GM12878 (cell line): ENCODE measurements around the gene ADGRL2. TPM values are rescaled to one million over a fixed set of nuclear protein-coding genes. Genes with fewer than 3 reads are reported as not detected.

Experiments
- ATAC-seq: fragments of 200-7000 bp; cut with Tn5 transposase; 3 replicates; pipeline ENCODE4 v1.9.1; 2020; ENCODE audit warnings: mild to moderate bottlenecking, moderate library complexity
- BruUV-seq: library from RNA; stranded (reverse); fragments of 400-500 nt; replicated peaks from 2 replicates; lab custom pipeline; 2021; lab: Mats Ljungman, UMichigan
- CTCF ChIA-PET: fragments of 300-600 bp; sonication (Branson Sonifier 250); formaldehyde crosslinking; extraction: SDS; loops from one replicate; lab custom pipeline; 2021; ENCODE audit warnings: inconsistent platforms; lab: Yijun Ruan, JAX
- POLR2A ChIA-PET: fragments of 350-600 bp; formaldehyde crosslinking; extraction: SDS; loops from one replicate; lab custom pipeline; 2021; ENCODE audit warnings: inconsistent platforms; lab: Charles Lee
- RAD21 ChIA-PET: fragments of 300-600 bp; sonication (Branson Sonifier 250); formaldehyde crosslinking; loops from one replicate; lab custom pipeline; 2023; ENCODE audit warnings: antibody characterized with exemption; ENCODE audit not compliant: unreplicated experiment; lab: Charles Lee
- SMC1A ChIA-PET: fragments of 300-600 bp; sonication (Branson Sonifier 250); formaldehyde crosslinking; loops from one replicate; lab custom pipeline; 2023; ENCODE audit not compliant: unreplicated experiment, uncharacterized antibody; lab: Charles Lee
- DNase-seq: peaks from one replicate; pipeline ENCODE4 v3.0.0-alpha.2; 2011; ENCODE audit warnings: low read depth, low spot score
- FAIRE-seq: peaks from 3 replicates; lab custom pipeline; 2011; peaks lifted over from hg19 to GRCh38; lab: Jason Lieb, UNC
- H2AFZ ChIP-seq: 2 replicates; pipeline ENCODE4 v1.6.0; 2011; ENCODE audit warnings: low read depth, low read length, control low read depth; ENCODE audit not compliant: control insufficient read depth
- H3K27ac ChIP-seq: 2 replicates; pipeline ENCODE4 v1.5.1; 2011; ENCODE audit warnings: control low read depth; ENCODE audit not compliant: control insufficient read depth, insufficient read depth
- H3K27me3 ChIP-seq, 2 experiments: replicated peaks in 1 of 2; 2 replicates each; pipeline versions ENCODE4 v1.6.0 to v1.6.1; 2011; ENCODE audit warnings: low read length in 1 of 2; ENCODE audit not compliant: control insufficient read depth in 2 of 2, insufficient read depth in 2 of 2
- H3K36me3 ChIP-seq, 2 experiments: 2 replicates each; pipeline ENCODE4 v1.5.1; 2011; ENCODE audit warnings: low read length in 1 of 2; ENCODE audit not compliant: control insufficient read depth in 2 of 2, insufficient read depth in 2 of 2
- H3K4me1 ChIP-seq: 2 replicates; pipeline ENCODE4 v1.6.1; 2011; ENCODE audit warnings: mild to moderate bottlenecking, low read length, moderate library complexity, mixed read lengths; ENCODE audit not compliant: control insufficient read depth, insufficient read depth
- H3K4me2 ChIP-seq: 2 replicates; pipeline ENCODE4 v1.6.0; 2011; ENCODE audit warnings: control low read depth; ENCODE audit not compliant: control insufficient read depth, insufficient read depth
- H3K4me3 ChIP-seq: fragments of 200-600 bp; sonication (generic); 2 replicates; pipeline ENCODE4 v1.5.1; 2016
- H3K79me2 ChIP-seq: 2 replicates; pipeline ENCODE4 v1.6.0; 2011; ENCODE audit warnings: low read length; ENCODE audit not compliant: control insufficient read depth, insufficient read depth
- H3K9ac ChIP-seq: 2 replicates; pipeline ENCODE4 v1.8.0; 2011; ENCODE audit warnings: low read length, control low read depth, mixed read lengths; ENCODE audit not compliant: control insufficient read depth, insufficient read depth
- H3K9me3 ChIP-seq: replicated peaks from 3 replicates; pipeline ENCODE4 v1.5.1; 2011; ENCODE audit warnings: mild to moderate bottlenecking, low read length; ENCODE audit not compliant: control insufficient read depth, insufficient read depth
- H4K20me1 ChIP-seq: 2 replicates; pipeline ENCODE4 v1.6.0; 2011; ENCODE audit not compliant: control insufficient read depth, insufficient read depth
- ATF3 ChIP-seq: IDR thresholded peaks from 2 replicates; pipeline ENCODE4 v1.6.1; 2011; ENCODE audit warnings: low read depth, mild to moderate bottlenecking, low read length, moderate library complexity, borderline replicate concordance; ENCODE audit errors: extremely low read depth
- BCL3 ChIP-seq: IDR thresholded peaks from 2 replicates; pipeline ENCODE4 v1.6.1; 2011; ENCODE audit warnings: borderline replicate concordance, low read depth, mild to moderate bottlenecking, moderate library complexity, low read length; ENCODE audit not compliant: insufficient read depth, poor library complexity, severe bottlenecking
- BCLAF1 ChIP-seq: fragments of 450-650 bp; IDR thresholded peaks from 2 replicates; pipeline ENCODE4 v1.6.1; 2017; ENCODE audit warnings: antibody characterized with exemption, mild to moderate bottlenecking, moderate library complexity
- CBX5 ChIP-seq: sonication (generic); IDR thresholded peaks from 2 replicates; pipeline ENCODE4 v1.6.1; 2016; ENCODE audit warnings: low read depth, moderate library complexity, mild to moderate bottlenecking, inconsistent platforms
- JUNB ChIP-seq: IDR thresholded peaks from 2 replicates; pipeline ENCODE4 v1.6.1; 2016; ENCODE audit warnings: antibody characterized with exemption, mild to moderate bottlenecking
- KAT2A ChIP-seq: conservative IDR thresholded peaks from 2 replicates; pipeline ENCODE4 v1.6.1; 2011; ENCODE audit warnings: low read depth, low read length; ENCODE audit not compliant: control insufficient read depth
- MEF2A ChIP-seq: IDR thresholded peaks from 2 replicates; pipeline ENCODE4 v1.6.1; 2011; ENCODE audit warnings: low read depth, mild to moderate bottlenecking, low read length, moderate library complexity; ENCODE audit not compliant: insufficient read depth
- NFXL1 ChIP-seq: fragments of 450-650 bp; IDR thresholded peaks from 2 replicates; pipeline ENCODE4 v1.6.1; 2017; ENCODE audit warnings: antibody characterized with exemption, mild to moderate bottlenecking, borderline replicate concordance
- PBX3 ChIP-seq: IDR thresholded peaks from 2 replicates; pipeline ENCODE4 v1.6.1; 2011; ENCODE audit warnings: mild to moderate bottlenecking, low read depth, low read length, moderate library complexity; ENCODE audit not compliant: insufficient replicate concordance
- SKIL ChIP-seq: fragments of 450-650 bp; IDR thresholded peaks from 2 replicates; pipeline ENCODE4 v1.6.1; 2017; ENCODE audit warnings: mild to moderate bottlenecking, low read depth, inconsistent platforms; ENCODE audit not compliant: poor library complexity, severe bottlenecking
- TCF3 ChIP-seq: IDR thresholded peaks from 2 replicates; pipeline ENCODE4 v1.6.1; 2012; ENCODE audit warnings: low read depth, mild to moderate bottlenecking, low read length, borderline replicate concordance; ENCODE audit not compliant: insufficient read depth
- WGBS: methylation state at CpG from one replicate; pipeline ENCODE4 v1.1.6; 2016; ENCODE audit warnings: low lambda C conversion rate; ENCODE audit not compliant: insufficient replicate concordance, insufficient coverage; ENCODE audit errors: missing lambda C conversion rate; 5-methylcytosine and 5-hydroxymethylcytosine counted together
- in situ Hi-C: fragments of 300-500 bp; cut with MboI; formaldehyde crosslinking; loops from 9 replicates; pipeline ENCODE4 v1.14.3; 2018; ENCODE audit warnings: mixed read lengths
- intact Hi-C: fragments of 100-400 bp; cut with micrococcal nuclease; formaldehyde crosslinking; loops from one replicate; pipeline ENCODE4 v1.14.2; 2022; ENCODE audit not compliant: unreplicated experiment
- polyA plus RNA-seq, 11 experiments: library from polyadenylated mRNA; depleted of rRNA in 4 of 11; unstranded in 6 of 11; stranded (reverse) in 5 of 11; fragments of >200 nt; fragmentation: Nextera tagmentation in 4 of 11; fragmentation: Illumina TruSeq in 1 of 11; extraction: Ambion mirVana in 4 of 11; extraction: Trizol in 1 of 11; gene quantifications; 1 replicate in 1 of 11; 2 replicates in 10 of 11; pipeline versions ENCODE4 v1.2.1 to v1.2.3, GENCODE V29; 2011 to 2016; ENCODE audit warnings: inconsistent platforms in 2 of 11, missing spikeins in 2 of 11, low read depth in 1 of 11
- total RNA-seq, 4 experiments: library from RNA; depleted of rRNA in 3 of 4; stranded (reverse); fragments of >200 nt in 3 of 4; fragmentation: Illumina TruSeq in 1 of 4; extraction: Trizol in 1 of 4; gene quantifications; 2 replicates each; pipeline versions ENCODE4 v1.2.1 to v1.2.3, GENCODE V29; 2013 to 2021

The ADGRL2 gene
- total and polyA plus RNA-seq, 10 of the 15 experiments (the other 5 are each of a cell fraction or from before 2014, with no cell fraction given), result 0.03 to 13.6 (median 0.21) TPM

- WGBS, result 21% methylated on average over 3 of the region's 3 CpGs
These were observed 230.1 kb downstream of the ADGRL2 start for GRCh38 chr1:82030830-82031229.

More at GRCh38 chr1:82030830-82031229, 230.1 kb downstream of the ADGRL2 start:
- ChIA-PET CTCF (no interaction called here), POLR2A (no interaction called here), SMC1A (no interaction called here), RAD21 (interaction anchor here (1.1 kb wide), 1 partner anchor 60 kb away, joined by 3 read pairs; no protein-coding TSS in a partner anchor)
- no peaks in the 10 kb centered on the region for H3K4me1 ChIP-seq
- no peaks in the 10 kb centered on the region for H3K36me3 ChIP-seq
- no peaks in the 10 kb centered on the region for H3K79me2 ChIP-seq
- intact Hi-C loops, result no loop called here
- no peaks in the 10 kb centered on the region for H3K9me3 ChIP-seq
- ATAC-seq, result no peak
- no peak for FAIRE-seq
- no peak overlapping the region for H3K4me2 ChIP-seq
- in situ Hi-C loops, result no loop called here
- H3K27ac ChIP-seq, result no peak overlapping the region
- no TSS peak for BruUV-seq
- no peak overlapping the region for H3K9ac ChIP-seq
- no peak for TF ChIP-seq BCLAF1
- TF ChIP-seq KAT2A, result no peak
- no peak for TF ChIP-seq CBX5
- no peak for TF ChIP-seq JUNB
- TF ChIP-seq MEF2A, result no peak
- TF ChIP-seq TCF3, result no peak
- no peak for TF ChIP-seq PBX3
- TF ChIP-seq BCL3, result no peak
- no peak for TF ChIP-seq NFXL1
- TF ChIP-seq ATF3, result no peak
- TF ChIP-seq SKIL, result no peak
- no peaks in the 10 kb centered on the region for H4K20me1 ChIP-seq
- no peak overlapping the region for H3K4me3 ChIP-seq
- H2AFZ ChIP-seq, result no peak overlapping the region
- no peak for DNase-seq
- no peaks in the 10 kb centered on the region for H3K27me3 ChIP-seq
